Measurements from ENCODE around the gene NRBP1.

DNA sequence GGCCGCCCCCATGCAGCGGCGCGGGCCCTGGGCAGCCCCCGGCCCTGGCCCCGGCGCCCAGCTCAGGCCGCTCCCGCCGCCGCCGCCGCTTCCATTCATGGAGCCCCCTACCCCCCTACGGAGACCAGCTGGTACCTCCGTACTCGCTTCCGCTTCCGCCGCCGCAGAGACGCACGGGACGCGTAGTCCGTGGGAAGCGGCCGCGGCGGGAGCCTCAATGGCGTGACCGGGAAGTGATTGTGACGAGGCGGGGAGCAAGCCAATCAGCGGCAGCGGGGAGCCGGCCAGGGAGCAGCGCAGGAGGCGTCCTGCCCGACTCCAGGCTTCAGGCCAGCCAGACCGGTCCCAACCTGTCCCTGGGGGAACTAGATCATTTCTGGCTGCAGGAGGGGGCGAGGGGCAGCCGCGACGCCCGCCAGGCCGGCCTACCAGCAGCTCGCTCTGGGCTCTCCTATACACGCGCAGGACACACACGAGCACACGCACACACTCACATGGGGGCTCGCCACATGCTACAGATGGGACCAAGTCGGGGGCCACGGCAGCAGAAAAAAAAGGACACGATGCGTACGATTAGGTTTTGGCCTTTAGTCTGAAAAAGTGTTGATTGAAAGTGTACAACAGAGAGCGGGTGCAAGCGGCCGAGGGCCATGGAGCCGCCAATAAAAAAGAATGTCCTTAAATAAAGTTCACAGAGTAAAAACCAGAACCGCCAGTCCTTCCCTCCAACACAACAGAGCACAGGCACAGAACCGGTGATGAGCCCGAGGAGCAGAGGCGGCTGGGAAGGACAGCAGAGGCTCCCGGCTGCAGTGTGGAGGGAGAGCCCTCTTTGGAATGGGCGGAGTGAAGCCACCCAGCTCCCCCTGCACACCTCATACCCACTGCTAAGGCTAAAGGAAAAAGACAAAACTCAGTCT lies 47.5 kb upstream of the NRBP1 start, which contains the start of gene ZNF513:
- TF ChIP-seq, protein P1, sequence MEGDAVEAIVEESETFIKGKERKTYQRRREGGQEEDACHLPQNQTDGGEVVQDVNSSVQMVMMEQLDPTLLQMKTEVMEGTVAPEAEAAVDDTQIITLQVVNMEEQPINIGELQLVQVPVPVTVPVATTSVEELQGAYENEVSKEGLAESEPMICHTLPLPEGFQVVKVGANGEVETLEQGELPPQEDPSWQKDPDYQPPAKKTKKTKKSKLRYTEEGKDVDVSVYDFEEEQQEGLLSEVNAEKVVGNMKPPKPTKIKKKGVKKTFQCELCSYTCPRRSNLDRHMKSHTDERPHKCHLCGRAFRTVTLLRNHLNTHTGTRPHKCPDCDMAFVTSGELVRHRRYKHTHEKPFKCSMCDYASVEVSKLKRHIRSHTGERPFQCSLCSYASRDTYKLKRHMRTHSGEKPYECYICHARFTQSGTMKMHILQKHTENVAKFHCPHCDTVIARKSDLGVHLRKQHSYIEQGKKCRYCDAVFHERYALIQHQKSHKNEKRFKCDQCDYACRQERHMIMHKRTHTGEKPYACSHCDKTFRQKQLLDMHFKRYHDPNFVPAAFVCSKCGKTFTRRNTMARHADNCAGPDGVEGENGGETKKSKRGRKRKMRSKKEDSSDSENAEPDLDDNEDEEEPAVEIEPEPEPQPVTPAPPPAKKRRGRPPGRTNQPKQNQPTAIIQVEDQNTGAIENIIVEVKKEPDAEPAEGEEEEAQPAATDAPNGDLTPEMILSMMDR (conservative IDR thresholded peaks at IDR 0.05; ENCODE audit: low read length) = no peak
- TF ChIP-seq EZH2phosphoT487 (IDR thresholded peaks at IDR 0.05; ENCODE audit: borderline replicate concordance, low read depth, low read length) = no peak
